ENCODE data around the gene SPARC.
"Not testable (repeated sequence)": the region's sequence is repeated elsewhere in the genome, so short reads cannot be mapped to it uniquely, and the experiment has no call there.

The SPARC gene, protein sequence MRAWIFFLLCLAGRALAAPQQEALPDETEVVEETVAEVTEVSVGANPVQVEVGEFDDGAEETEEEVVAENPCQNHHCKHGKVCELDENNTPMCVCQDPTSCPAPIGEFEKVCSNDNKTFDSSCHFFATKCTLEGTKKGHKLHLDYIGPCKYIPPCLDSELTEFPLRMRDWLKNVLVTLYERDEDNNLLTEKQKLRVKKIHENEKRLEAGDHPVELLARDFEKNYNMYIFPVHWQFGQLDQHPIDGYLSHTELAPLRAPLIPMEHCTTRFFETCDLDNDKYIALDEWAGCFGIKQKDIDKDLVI

GRCh38 chr5:151686674-151687407 is at the start of gene SPARC:
Gene SPARC (minus strand): TSS chr5:151686915. CDS start chr5:151676188, 10,727 bp downstream.
- no peak for DNase-seq

DNA sequence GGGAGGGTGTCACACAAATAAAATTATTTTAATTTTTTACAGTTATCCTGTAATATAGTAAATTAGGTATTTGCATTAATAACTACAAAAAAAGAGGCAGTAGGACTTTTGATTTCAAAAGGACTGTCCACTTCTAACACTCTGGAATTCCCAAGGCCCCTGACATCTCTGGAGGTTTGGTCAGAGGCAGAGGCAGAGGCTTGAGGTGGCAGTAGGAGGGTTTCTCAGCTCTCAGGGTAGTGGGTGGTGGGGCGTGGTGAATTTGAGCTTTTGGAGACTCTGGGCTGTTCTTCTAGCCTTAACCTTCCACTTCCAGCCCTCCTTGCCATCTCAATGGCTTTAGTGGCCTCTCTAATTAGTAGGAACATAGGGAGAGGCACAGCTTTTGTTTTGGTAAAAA is 48.9 kb upstream of the SPARC start:
- no peak for DNase-seq

DNA sequence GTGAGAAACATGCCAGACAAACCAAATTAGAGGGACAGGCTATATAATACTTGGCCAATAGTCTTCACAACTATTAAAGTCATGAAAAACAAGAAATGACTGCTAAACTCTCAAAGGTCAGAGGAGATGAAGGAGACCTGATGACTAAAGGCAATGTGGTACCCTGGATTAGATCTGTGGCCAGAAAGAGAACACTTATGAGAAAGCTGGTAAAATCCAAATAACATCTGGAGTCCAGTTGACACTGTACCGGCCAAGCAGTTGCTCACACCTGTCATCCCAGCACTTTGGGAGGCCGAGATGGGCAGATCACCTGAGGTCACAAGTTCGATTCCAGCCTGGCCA is 47.3 kb upstream of the SPARC start:
- no peak for DNase-seq

GRCh38 chr5:151733358-151734063 is 46.8 kb upstream of the SPARC start:
- no peak for DNase-seq

GRCh38 chr5:151730381-151730780 is 43.7 kb upstream of the SPARC start:
- DNase-seq = no peak

- DNase-seq = not testable (repeated sequence)
Observed at GRCh38 chr5:151729597-151729996, 42.9 kb upstream of the SPARC start.

DNA sequence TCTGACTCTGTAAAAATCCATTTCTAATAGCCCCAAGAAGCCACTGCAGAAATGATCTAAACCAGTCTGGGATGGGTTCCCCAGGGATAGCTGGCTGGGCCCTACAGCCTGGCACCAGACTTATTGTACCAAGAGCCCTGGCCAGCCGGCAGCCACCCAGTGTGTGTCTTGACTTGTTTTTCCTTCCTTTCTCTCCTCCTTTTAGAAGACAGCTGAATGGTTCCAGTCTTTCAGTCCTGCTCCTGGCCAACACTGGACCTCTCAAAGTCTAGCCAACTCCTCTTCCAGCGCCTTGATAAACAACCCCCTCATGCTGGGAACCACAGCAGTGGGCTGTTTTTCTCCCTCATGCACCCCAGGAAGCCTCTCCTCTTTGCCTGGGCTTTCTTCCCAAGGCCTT is 37.6 kb upstream of the SPARC start:
- DNase-seq = no peak

GRCh38 chr5:151722546-151722945 is 35.8 kb upstream of the SPARC start:
- DNase-seq = no peak

DNA sequence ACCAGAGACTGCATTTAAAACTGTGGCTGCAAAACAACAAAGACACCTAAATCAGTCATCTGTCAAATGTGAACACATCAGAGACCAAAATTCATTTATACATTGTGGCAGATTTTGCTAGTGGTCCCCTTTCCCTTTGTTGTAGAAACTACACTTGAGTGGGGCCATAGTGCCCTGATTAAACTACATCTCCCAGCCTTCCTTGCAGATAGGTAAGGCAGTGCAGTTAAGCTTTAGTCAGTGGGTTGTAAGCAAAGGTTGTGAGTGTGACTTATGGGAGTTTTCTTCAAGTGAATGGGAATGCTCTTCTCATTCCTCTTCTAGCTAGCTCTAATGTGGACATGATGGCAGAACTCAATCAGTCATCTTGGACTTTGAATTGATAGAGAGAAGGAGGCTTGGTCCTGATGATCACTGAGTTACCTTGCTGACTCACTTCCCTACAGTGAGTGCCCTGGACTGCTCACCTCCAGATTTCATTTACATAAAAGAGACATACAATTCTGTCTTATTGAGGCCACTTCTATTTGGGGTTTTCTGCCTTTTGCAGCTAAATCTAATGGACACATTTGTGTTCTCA is 35.2 kb upstream of the SPARC start:
- DNase-seq = no peak

GRCh38 chr5:151721087-151721646 is 34.5 kb upstream of the SPARC start:
- DNase-seq = no peak

GRCh38 chr5:151720215-151720614 is 33.5 kb upstream of the SPARC start:
- DNase-seq = no peak

DNA sequence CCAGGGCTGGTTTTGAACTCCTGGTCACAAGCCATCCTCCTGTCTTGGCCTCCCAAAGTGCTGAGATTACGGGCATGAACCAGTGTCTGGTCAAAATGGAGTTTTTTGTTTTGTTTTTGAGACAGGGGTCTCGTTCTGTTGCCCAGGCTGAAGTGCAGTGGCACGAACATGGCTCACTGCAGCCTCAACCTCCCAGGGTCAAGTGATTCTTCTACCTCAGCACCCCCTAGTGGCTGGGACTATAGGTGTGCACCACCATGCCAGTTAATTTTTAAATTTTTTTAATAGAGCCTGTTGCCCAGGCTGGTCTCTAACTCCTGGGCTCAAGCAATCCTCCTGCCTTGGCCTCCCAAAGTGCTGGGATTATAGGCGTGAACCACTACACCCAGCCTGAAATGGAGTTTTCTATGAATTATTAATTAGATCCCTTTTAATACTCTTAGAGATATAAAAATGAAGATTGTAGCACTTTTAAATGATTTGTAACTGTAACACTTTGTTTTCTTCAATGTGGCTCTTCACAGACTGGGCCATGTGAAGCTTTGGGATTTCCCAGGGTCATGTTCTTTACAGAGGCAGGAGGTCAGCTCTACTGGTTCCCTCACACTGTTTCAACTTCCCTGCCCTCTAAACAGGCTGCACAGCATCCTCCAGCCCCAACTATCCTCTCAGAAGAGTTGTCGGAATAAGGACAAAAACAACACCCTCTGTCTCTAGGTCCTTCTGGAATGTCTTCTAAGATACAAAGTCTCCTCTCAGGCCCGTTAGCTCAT is 32.7 kb upstream of the SPARC start:
- no peak for DNase-seq

DNA sequence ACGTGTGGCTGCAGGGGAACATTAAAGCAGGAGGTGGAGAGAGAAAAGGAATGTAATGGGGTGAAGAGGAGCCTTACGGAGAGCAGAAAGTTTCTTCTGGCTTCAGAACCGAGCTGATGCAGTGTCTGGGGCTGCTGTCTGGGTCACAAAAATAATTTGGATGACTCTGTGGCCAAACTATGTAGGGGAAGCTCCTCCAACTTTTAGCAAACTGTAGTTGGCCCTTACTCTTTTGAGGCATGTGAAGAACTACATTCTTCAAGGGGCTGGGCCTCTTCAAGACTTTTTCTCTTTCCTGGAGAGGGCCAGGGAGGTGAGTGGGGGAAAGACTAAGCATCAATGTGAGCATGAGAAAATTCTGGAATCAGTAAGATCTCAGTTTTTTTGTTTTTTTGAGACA is 31.9 kb upstream of the SPARC start:
- DNase-seq = no peak

DNA sequence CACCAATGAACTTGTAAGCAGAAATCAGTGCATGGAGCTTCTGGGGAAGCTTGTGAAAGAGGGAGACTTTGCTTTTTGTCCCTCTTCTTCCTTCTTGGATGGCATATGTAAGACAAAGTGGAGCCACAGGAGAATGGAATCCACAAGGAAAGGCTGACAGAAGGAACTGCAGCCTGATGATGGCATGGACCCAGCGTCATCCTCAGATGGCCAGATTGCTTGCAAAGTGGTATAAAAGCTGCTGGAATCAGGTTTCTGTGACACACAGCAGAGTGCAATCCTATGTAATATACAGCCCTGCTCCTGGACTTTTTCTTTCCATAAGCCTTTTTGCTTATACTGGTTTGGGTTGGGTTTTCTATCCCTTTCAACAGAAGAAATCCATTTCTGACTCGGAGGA is 31.4 kb upstream of the SPARC start:
- no peak for DNase-seq

- no peak for DNase-seq
Observed at GRCh38 chr5:151717416-151717815, 30.7 kb upstream of the SPARC start.

DNA sequence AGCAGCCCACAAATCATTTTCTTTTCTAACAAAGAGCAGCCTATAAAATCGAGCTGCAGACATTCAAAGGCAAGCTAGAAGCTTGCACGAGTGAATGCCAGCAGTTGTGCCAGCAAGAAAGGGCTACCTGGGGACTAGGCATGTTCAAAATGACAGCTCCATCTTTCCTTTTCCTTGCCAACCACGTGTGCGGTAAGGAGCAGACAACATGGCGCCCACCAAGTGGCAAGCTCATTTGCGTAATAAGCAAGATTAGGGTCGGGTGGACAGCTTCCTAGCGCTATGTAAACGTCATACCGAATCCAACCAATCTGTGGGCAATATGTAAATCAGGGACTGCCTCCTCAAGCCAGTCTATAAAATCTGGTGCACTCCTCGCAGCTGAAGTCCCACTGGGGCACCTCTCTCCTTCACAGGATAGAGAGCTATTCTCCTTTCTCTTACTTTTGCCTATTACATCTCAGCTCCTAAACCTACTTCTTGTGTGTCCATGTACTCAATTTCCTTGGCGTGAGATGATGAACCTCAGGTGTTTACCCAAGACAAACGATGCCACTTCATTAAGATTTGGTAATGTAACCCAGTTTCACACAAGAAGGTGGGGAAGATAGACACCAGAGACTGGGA is 22.5 kb upstream of the SPARC start:
- no peak for DNase-seq

DNA sequence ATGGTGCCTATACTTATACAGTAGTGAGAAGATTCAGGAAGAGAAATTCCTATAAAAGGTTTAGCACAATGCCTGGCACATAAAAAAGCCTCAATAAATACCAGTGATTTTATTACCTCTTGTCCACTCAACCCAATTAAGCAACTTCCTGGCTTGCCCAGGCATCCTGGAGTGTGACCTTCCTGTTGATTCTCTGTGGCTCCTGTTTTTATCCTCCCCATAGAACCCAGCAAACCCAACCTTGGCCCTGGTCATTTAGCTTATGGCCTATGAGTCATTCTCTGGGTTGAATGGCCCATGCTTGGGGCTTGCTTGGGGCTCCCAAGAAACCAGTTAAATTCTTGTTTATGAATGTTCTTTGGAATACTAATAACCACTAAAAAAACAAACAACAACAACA is 21.4 kb upstream of the SPARC start:
- DNase-seq = no peak

DNA sequence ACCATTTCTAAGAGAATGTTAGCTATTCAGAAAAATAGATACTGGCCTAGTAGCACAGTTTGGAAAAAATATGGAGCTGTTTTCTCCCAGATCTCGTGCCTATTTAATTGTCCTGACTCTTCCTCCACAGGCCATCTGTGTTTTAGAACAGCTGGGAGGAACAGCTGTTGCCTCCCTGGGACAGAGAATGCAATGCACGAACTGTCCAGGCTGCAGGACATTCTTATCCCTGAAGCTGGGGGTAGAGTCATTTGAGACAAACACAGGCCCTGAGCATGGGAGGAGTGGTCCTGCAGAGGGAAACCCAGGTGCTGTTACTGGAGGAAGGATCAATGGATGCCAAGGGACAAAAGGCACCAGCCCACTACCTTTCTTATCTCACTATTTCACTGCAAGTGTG is 20.9 kb upstream of the SPARC start:
- no peak for DNase-seq

DNA sequence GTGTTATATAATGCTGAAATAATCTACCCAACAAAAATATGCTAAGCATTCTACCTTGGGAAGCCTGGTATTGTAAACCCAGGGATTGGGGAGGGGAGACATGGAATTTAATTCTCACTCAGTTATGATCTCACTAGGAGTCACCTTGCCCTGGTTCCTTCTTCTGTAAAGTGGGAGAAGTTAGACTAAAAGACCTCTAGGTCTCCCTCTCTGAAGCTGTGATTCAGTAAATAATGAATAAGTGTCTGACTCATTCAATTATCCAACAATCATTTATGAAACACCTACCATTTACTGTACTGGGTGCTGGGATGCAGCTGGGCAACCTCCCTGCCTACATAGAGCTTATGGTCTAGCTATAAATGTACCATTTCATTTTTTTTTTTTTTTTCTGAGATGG is 20.2 kb upstream of the SPARC start:
- DNase-seq = no peak

GRCh38 chr5:151703780-151704179 is 17.1 kb upstream of the SPARC start:
- no peak for DNase-seq

GRCh38 chr5:151703227-151703626 is 16.5 kb upstream of the SPARC start:
- no peak for DNase-seq

DNA sequence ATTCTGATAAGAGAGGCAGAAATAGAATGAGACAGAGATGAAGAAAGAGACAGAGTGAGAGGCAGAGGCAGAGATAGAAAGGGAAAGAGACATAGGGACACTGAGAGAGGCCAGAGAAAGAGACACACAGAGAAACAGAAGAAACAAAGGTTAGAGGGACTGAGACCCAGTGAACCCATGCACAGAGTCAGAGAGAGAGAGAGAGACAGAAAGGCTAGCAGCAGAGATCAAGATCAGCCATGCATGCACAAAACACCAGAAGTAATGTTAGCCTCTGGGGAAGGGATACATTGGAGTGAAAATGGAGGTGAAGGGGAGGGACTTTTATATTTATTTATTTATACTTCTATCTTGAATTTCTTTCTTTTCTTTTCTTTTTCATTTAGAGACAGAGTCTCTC is 14.1 kb upstream of the SPARC start:
- DNase-seq = no peak

All from activated naive CD4-positive, alpha-beta T cell (primary cell).